HepG2 (cell line): ENCODE measurements around the gene RIPK3. TPM values are rescaled to one million over a fixed set of nuclear protein-coding genes. Genes with fewer than 3 reads are reported as not detected.

Source experiments
- ATAC-seq: fragments of 200-7000 bp; cut with Tn5 transposase; 3 replicates; pipeline ENCODE4 v1.9.1; 2020; ENCODE audit warnings: mild to moderate bottlenecking, moderate library complexity
- BruUV-seq: library from RNA; stranded (reverse); fragments of 400-500 nt; replicated peaks from 2 replicates; lab custom pipeline; 2021; lab: Mats Ljungman, UMichigan
- CTCF ChIA-PET: fragments of 300-600 bp; formaldehyde crosslinking; extraction: SDS; loops from one replicate; lab custom pipeline; 2021; ENCODE audit warnings: low total read pairs, inconsistent platforms, low intra/inter-chr PET ratio; lab: Yijun Ruan, JAX
- POLR2A ChIA-PET: fragments of 350-600 bp; sonication (Branson Sonifier 250); formaldehyde crosslinking; loops from one replicate; lab custom pipeline; 2020; ENCODE audit warnings: antibody characterized with exemption, inconsistent platforms; lab: Yijun Ruan, JAX
- DNase-seq: peaks from one replicate; pipeline ENCODE4 v3.0.0-alpha.2; 2015; ENCODE audit warnings: low spot score
- FAIRE-seq: peaks from 3 replicates; lab custom pipeline; 2011; peaks lifted over from hg19 to GRCh38; lab: Jason Lieb, UNC
- H2AFZ ChIP-seq: one replicate; pipeline ENCODE4 v1.6.1; 2011; ENCODE audit warnings: low read length, inconsistent platforms
- H3K27ac ChIP-seq: fragments of 300-600 bp; 3 replicates; pipeline ENCODE4 v1.8.0; 2011; ENCODE audit warnings: mixed run types, mild to moderate bottlenecking, mixed read lengths, low read length, inconsistent platforms; ENCODE audit not compliant: insufficient read depth; ENCODE audit errors: extremely low read length
- H3K27me3 ChIP-seq, 2 experiments: fragments of 200-600 bp in 1 of 2; 2 replicates in 1 of 2; 3 replicates in 1 of 2; pipeline versions ENCODE4 v1.6.0 to v1.8.0; 2011; ENCODE audit warnings: low read length in 2 of 2, mild to moderate bottlenecking in 2 of 2, moderate library complexity in 2 of 2, inconsistent platforms in 1 of 2; ENCODE audit not compliant: insufficient read depth in 2 of 2, control insufficient read depth in 1 of 2
- H3K36me3 ChIP-seq, 2 experiments: fragments of 200-600 bp in 1 of 2; replicated peaks in 1 of 2; 2 replicates in 1 of 2; 3 replicates in 1 of 2; pipeline versions ENCODE4 v1.5.1 to v1.8.0; 2011; ENCODE audit warnings: low read length in 2 of 2, inconsistent platforms in 1 of 2; ENCODE audit not compliant: insufficient read depth in 2 of 2, control insufficient read depth in 1 of 2
- H3K4me1 ChIP-seq: 2 replicates; pipeline ENCODE4 v1.5.1; 2012; ENCODE audit warnings: low read length, inconsistent platforms; ENCODE audit not compliant: insufficient read depth
- H3K4me2 ChIP-seq: 2 replicates; pipeline ENCODE4 v1.6.0; 2011; ENCODE audit warnings: low read depth, low read length, inconsistent platforms
- H3K4me3 ChIP-seq, 3 experiments: fragments of 200-600 bp in 1 of 3; sonication (generic), shearing (Covaris generic) in 1 of 3; replicated peaks in 1 of 3; 2 replicates each; pipeline ENCODE4 v1.5.1; 2011 to 2016; ENCODE audit warnings: low read length in 3 of 3, inconsistent platforms in 2 of 3, low read depth in 2 of 3, mild to moderate bottlenecking in 2 of 3, control low read depth in 1 of 3, mixed read lengths in 1 of 3; ENCODE audit not compliant: insufficient read depth in 1 of 3
- H3K79me2 ChIP-seq: one replicate; pipeline ENCODE4 v1.6.1; 2011; ENCODE audit warnings: low read length, inconsistent platforms; ENCODE audit not compliant: insufficient read depth
- H3K9ac ChIP-seq: 2 replicates; pipeline ENCODE4 v1.6.0; 2011; ENCODE audit warnings: mild to moderate bottlenecking, low read depth, low read length, inconsistent platforms; ENCODE audit not compliant: insufficient read depth
- H3K9me3 ChIP-seq: 2 replicates; pipeline ENCODE4 v1.5.1; 2012; ENCODE audit warnings: mild to moderate bottlenecking, low read length
- H4K20me1 ChIP-seq: 2 replicates; pipeline ENCODE4 v1.6.0; 2011; ENCODE audit warnings: inconsistent platforms, mild to moderate bottlenecking, low read length, moderate library complexity; ENCODE audit not compliant: insufficient read depth
- ATF7 ChIP-seq, 2 experiments: fragments of 450-650 bp in 1 of 2; sonication (generic) in 1 of 2; formaldehyde crosslinking in 1 of 2; IDR thresholded peaks; 2 replicates each; pipeline versions ENCODE4 v1.4.0 to v1.6.1; 2016 to 2020; ENCODE audit warnings: antibody characterized with exemption in 1 of 2, mild to moderate bottlenecking in 1 of 2, missing genetic modification reagents in 1 of 2
- DNMT3B ChIP-seq: conservative IDR thresholded peaks from 2 replicates; pipeline ENCODE4 v1.6.1; 2016; ENCODE audit warnings: missing biosample characterization, control low read depth
- FOSL2 ChIP-seq: sonication (generic); formaldehyde crosslinking; IDR thresholded peaks from 2 replicates; pipeline ENCODE4 v1.4.0; 2020; ENCODE audit warnings: missing genetic modification reagents
- HIC2 ChIP-seq: sonication (generic); formaldehyde crosslinking; IDR thresholded peaks from 2 replicates; pipeline ENCODE4 v1.9.0; 2022; ENCODE audit warnings: low read depth, missing genetic modification reagents
- JUND ChIP-seq: sonication (generic); formaldehyde crosslinking; IDR thresholded peaks from 2 replicates; pipeline ENCODE4 v1.8.0; 2022; ENCODE audit warnings: mild to moderate bottlenecking, missing genetic modification reagents
- MXD1 ChIP-seq: sonication (generic); formaldehyde crosslinking; IDR thresholded peaks from 2 replicates; pipeline ENCODE4 v1.4.0; 2020; ENCODE audit warnings: mild to moderate bottlenecking, missing genetic modification reagents
- SALL1 ChIP-seq: sonication (generic); formaldehyde crosslinking; IDR thresholded peaks from 2 replicates; pipeline ENCODE4 v1.8.0; 2022; ENCODE audit warnings: mild to moderate bottlenecking, missing genetic modification reagents
- SAP130 ChIP-seq: IDR thresholded peaks from 2 replicates; pipeline ENCODE4 v1.6.1; 2016; ENCODE audit warnings: low read depth
- SSRP1 ChIP-seq: IDR thresholded peaks from 2 replicates; pipeline ENCODE4 v1.6.1; 2016; ENCODE audit warnings: control low read depth
- TCF12 ChIP-seq, 2 experiments: fragments of 450-650 bp in 1 of 2; sonication (generic) in 1 of 2; formaldehyde crosslinking in 1 of 2; IDR thresholded peaks; 2 replicates each; pipeline versions ENCODE4 v1.6.1 to v1.8.0; 2017 to 2022; ENCODE audit warnings: antibody characterized with exemption in 1 of 2, mild to moderate bottlenecking in 1 of 2, missing genetic modification reagents in 1 of 2, moderate library complexity in 1 of 2
- ZNF225 ChIP-seq: sonication (generic); formaldehyde crosslinking; IDR thresholded peaks from 2 replicates; pipeline ENCODE4 v1.4.0; 2020; ENCODE audit warnings: mild to moderate bottlenecking, missing genetic modification reagents
- ZNF232 ChIP-seq: sonication (generic); formaldehyde crosslinking; IDR thresholded peaks from 2 replicates; pipeline ENCODE4 v1.4.0; 2020; ENCODE audit warnings: missing genetic modification reagents, borderline replicate concordance
- ZNF235 ChIP-seq: sonication (generic); formaldehyde crosslinking; IDR thresholded peaks from 2 replicates; pipeline ENCODE4 v1.8.1; 2023; ENCODE audit warnings: mild to moderate bottlenecking, missing genetic modification reagents, borderline replicate concordance
- ZNF296 ChIP-seq: sonication (generic); formaldehyde crosslinking; conservative IDR thresholded peaks from 2 replicates; pipeline ENCODE4 v1.5.0; 2020; ENCODE audit warnings: mild to moderate bottlenecking, missing genetic modification reagents
- ZNF350 ChIP-seq: sonication (generic); formaldehyde crosslinking; IDR thresholded peaks from 2 replicates; pipeline ENCODE4 v1.4.0; 2020; ENCODE audit warnings: mild to moderate bottlenecking, low read depth, missing genetic modification reagents, borderline replicate concordance
- ZNF563 ChIP-seq: sonication (generic); formaldehyde crosslinking; IDR thresholded peaks from 2 replicates; pipeline ENCODE4 v1.8.0; 2022; ENCODE audit warnings: mild to moderate bottlenecking, moderate library complexity, missing genetic modification reagents
- ZNF605 ChIP-seq: sonication (generic); formaldehyde crosslinking; IDR thresholded peaks from 2 replicates; pipeline ENCODE4 v1.8.0; 2022; ENCODE audit warnings: mild to moderate bottlenecking, missing genetic modification reagents
- ZNF749 ChIP-seq: sonication (generic); formaldehyde crosslinking; IDR thresholded peaks from 2 replicates; pipeline ENCODE4 v1.8.0; 2022; ENCODE audit warnings: mild to moderate bottlenecking, missing genetic modification reagents, moderate library complexity, borderline replicate concordance
- ZNF83 ChIP-seq: sonication (generic); formaldehyde crosslinking; IDR thresholded peaks from 2 replicates; pipeline ENCODE4 v1.4.0; 2020; ENCODE audit warnings: missing genetic modification reagents, mild to moderate bottlenecking, borderline replicate concordance
- ZNF839 ChIP-seq: sonication (generic); formaldehyde crosslinking; IDR thresholded peaks from 2 replicates; pipeline ENCODE4 v1.4.0; 2020; ENCODE audit warnings: missing genetic modification reagents, mild to moderate bottlenecking, borderline replicate concordance
- WGBS: methylation state at CpG from one replicate; pipeline ENCODE4 v1.1.6; 2017; ENCODE audit warnings: low lambda C conversion rate; 5-methylcytosine and 5-hydroxymethylcytosine counted together
- in situ Hi-C: cut with HindIII; loops from 2 replicates; pipeline ENCODE4 v1.10.0; 2017; ENCODE audit warnings: low pct_unique_long_range_greater_than_20kb; ENCODE audit not compliant: extremely low pct_ligation_motif_present
- intact Hi-C: fragments of 100-400 bp; cut with micrococcal nuclease; formaldehyde crosslinking; loops from one replicate; pipeline ENCODE4 v1.10.0; 2022; ENCODE audit not compliant: unreplicated experiment
- polyA plus RNA-seq, 8 experiments: library from polyadenylated mRNA; depleted of rRNA in 3 of 8; stranded (reverse) in 7 of 8; unstranded in 1 of 8; fragments of >200 nt; fragmentation: Illumina TruSeq in 4 of 8; extraction: Trizol in 4 of 8; gene quantifications; 2 replicates each; pipeline versions ENCODE4 v1.2.1 to v1.2.3, GENCODE V29; 2011 to 2016; ENCODE audit warnings: low read depth in 4 of 8, missing spikeins in 1 of 8, mixed read lengths in 1 of 8; ENCODE audit not compliant: insufficient read depth in 1 of 8
- total RNA-seq, 5 experiments: library from RNA; depleted of rRNA; stranded (reverse); fragments of >200 nt; fragmentation: Illumina TruSeq; extraction: Trizol; gene quantifications; 2 replicates each; pipeline ENCODE4 v1.2.3, GENCODE V29; 2016; ENCODE audit warnings: low read depth in 1 of 5

The RIPK3 gene
- total and polyA plus RNA-seq, 2 of the 13 experiments (the other 11 are each of a cell fraction or from before 2014, with no cell fraction given): not detected

- TF ChIP-seq ZNF235: peak; percentile 36; the same call in 1 of the 2 replicates
- TF ChIP-seq, all 625 proteins: peak for 7
These were observed 2.0 kb downstream of the RIPK3 start (continued) for GRCh38 chr14:24337824-24338175.

- H3K27ac ChIP-seq: no peak overlapping the region
- WGBS: 12% methylated on average over 7 of the region's 7 CpGs
- no peaks in the 10 kb centered on the region for H3K79me2 ChIP-seq
- H3K9me3 ChIP-seq: no peaks in the 10 kb centered on the region
- DNase-seq (no peak), ATAC-seq (no peak), FAIRE-seq (no peak)
- H3K27me3 ChIP-seq: peaks cover 20 to 78% of the 10 kb centered on the region in 2 experiments; a peak in 4 of 5 replicates
- ChIA-PET CTCF (interaction anchor here (1.3 to 10.2 kb wide), 2 partner anchors 97 to 99 kb away, joined by 5 to 235 read pairs; partner anchors contain the start of genes CBLN3 and KHNYN), POLR2A (interaction anchor here (0.8 to 2.0 kb wide), 8 partner anchors 9 to 105 kb away, joined by 3 to 7 read pairs (median 4); partner anchors contain the start of genes CBLN3 and KHNYN)
- H3K9ac ChIP-seq: no peak overlapping the region
- no TSS peak for BruUV-seq
- in situ Hi-C loops: no loop called here
- no peak overlapping the region for H3K4me2 ChIP-seq
- H3K36me3 ChIP-seq: no peaks in the 10 kb centered on the region
- intact Hi-C loops: no loop called here
- H2AFZ ChIP-seq: no peak overlapping the region
- no peaks in the 10 kb centered on the region for H4K20me1 ChIP-seq
- H3K4me1 ChIP-seq: peaks cover 34% of the 10 kb centered on the region
- no peak overlapping the region for H3K4me3 ChIP-seq
- peak; percentile 64; the same call in 1 of the 2 replicates for TF ChIP-seq ZNF563 (CRISPR knock-in tag)
- no peak for TF ChIP-seq ZNF749 (CRISPR knock-in tag)
- TF ChIP-seq TCF12 (IDR thresholded peaks at IDR 0.05): no peak
- no peak for TF ChIP-seq TCF12 (CRISPR knock-in tag; IDR thresholded peaks at IDR 0.05)
- peak; percentile 92 for TF ChIP-seq FOSL2
- 0 out of 2 replicates have a peak, but pooled peaks have one; percentile 1 for TF ChIP-seq ZNF605 (CRISPR knock-in tag)
- 0 out of 2 replicates have a peak, but pooled peaks have one; percentile 54 for TF ChIP-seq ZNF839 (CRISPR knock-in tag)
- TF ChIP-seq SAP130 (CRISPR knock-in tag): no peak
- peak; percentile 75; the same call in 1 of the 2 replicates for TF ChIP-seq DNMT3B (CRISPR knock-in tag)
- TF ChIP-seq SSRP1 (CRISPR knock-in tag): 0 out of 2 replicates have a peak, but pooled peaks have one; percentile 46
- peak; percentile 61; the same call in 1 of the 2 replicates for TF ChIP-seq ZNF296 (CRISPR knock-in tag)
- TF ChIP-seq HIC2: peak; percentile 53; the same call in 1 of the 2 replicates
- TF ChIP-seq ZNF350: 0 out of 2 replicates have a peak, but pooled peaks have one; percentile 56
- TF ChIP-seq ZNF83: no peak
- 0 out of 2 replicates have a peak, but pooled peaks have one; percentile 30 for TF ChIP-seq MXD1 (CRISPR knock-in tag)
- no peak for TF ChIP-seq ZNF232
- peak; percentile 90 for TF ChIP-seq ATF7 (IDR thresholded peaks at IDR 0.05)
- TF ChIP-seq ATF7 (CRISPR knock-in tag; IDR thresholded peaks at IDR 0.05): no peak
- TF ChIP-seq JUND: peak; percentile 21; the same call in 1 of the 2 replicates
- TF ChIP-seq ZNF225 (CRISPR knock-in tag): peak; percentile 47; the same call in 1 of the 2 replicates
- 0 out of 2 replicates have a peak, but pooled peaks have one; percentile 6 for TF ChIP-seq SALL1 (CRISPR knock-in tag)
These were observed 2.5 kb downstream of the RIPK3 start for GRCh38 chr14:24337144-24337823.
